Activated naive CD4-positive, alpha-beta T cell treated with anti-CD3 and anti-CD28 coated beads, Interleukin-2, amount 10 ng/mL, durations not matched to agents 7 days and 5 days (primary cell): ENCODE results near the gene OSGIN1.

Experiments
- CTCF ChIA-PET: fragments of 350-600 bp; sonication (Branson Sonifier 250); formaldehyde crosslinking; loops from one replicate; lab custom pipeline; 2021; ENCODE audit warnings: antibody characterized with exemption; lab: Charles Lee
- DNase-seq: peaks from one replicate; pipeline ENCODE4 v3.0.0-alpha.2; 2020
- H3K27ac Mint-ChIP-seq: one replicate; pipeline ENCODE4 v1.8.0; 2021; ENCODE audit warnings: mild to moderate bottlenecking, moderate library complexity, mixed read lengths
- H3K27me3 Mint-ChIP-seq: one replicate; pipeline ENCODE4 v1.8.0; 2021; ENCODE audit warnings: mild to moderate bottlenecking, mixed read lengths
- H3K36me3 Mint-ChIP-seq: one replicate; pipeline ENCODE4 v1.8.0; 2021; ENCODE audit warnings: mixed read lengths
- H3K4me1 Mint-ChIP-seq: one replicate; pipeline ENCODE4 v1.8.0; 2021; ENCODE audit warnings: mixed read lengths
- H3K4me3 Mint-ChIP-seq: one replicate; pipeline ENCODE4 v1.8.0; 2021; ENCODE audit warnings: mild to moderate bottlenecking, moderate library complexity, mixed read lengths
- H3K9me3 Mint-ChIP-seq: one replicate; pipeline ENCODE4 v1.8.0; 2021; ENCODE audit warnings: mixed read lengths

The OSGIN1 gene

GRCh38 chr16:83990492-83990891, 37.5 kb downstream of the OSGIN1 start:
- Mint-ChIP-seq H3K27me3 (peaks cover 40% of the 10 kb centered on the region), H3K4me1 (no peaks in the 10 kb centered on the region), H3K4me3 (no peak overlapping the region), H3K27ac (no peak overlapping the region), H3K36me3 (no peaks in the 10 kb centered on the region), H3K9me3 (no peaks in the 10 kb centered on the region)
- DNase-seq, result no peak
- CTCF ChIA-PET, result no interaction called here

- Mint-ChIP-seq H3K36me3 (no peaks in the 10 kb centered on the region), H3K9me3 (no peaks in the 10 kb centered on the region), H3K27me3 (peaks cover 58% of the 10 kb centered on the region), H3K4me3 (no peak overlapping the region), H3K27ac (no peak overlapping the region), H3K4me1 (no peaks in the 10 kb centered on the region)
- no peak for DNase-seq
- CTCF ChIA-PET, result no interaction called here
These were observed 39.6 kb downstream of the OSGIN1 start for GRCh38 chr16:83992624-83993023.

GRCh38 chr16:83994087-83994486, 41.0 kb downstream of the OSGIN1 start:
- Mint-ChIP-seq H3K27ac (no peak overlapping the region), H3K4me3 (no peak overlapping the region), H3K36me3 (no peaks in the 10 kb centered on the region), H3K27me3 (peaks cover 57% of the 10 kb centered on the region), H3K4me1 (no peaks in the 10 kb centered on the region), H3K9me3 (no peaks in the 10 kb centered on the region)
- DNase-seq, result no peak
- CTCF ChIA-PET, result interaction anchor here (1.5 kb wide), 1 partner anchor 69 kb away, joined by 3 read pairs; no protein-coding TSS in a partner anchor

GRCh38 chr16:83994703-83995102, 41.7 kb downstream of the OSGIN1 start:
- CTCF ChIA-PET, result interaction anchor here (1.2 to 1.5 kb wide), 2 partner anchors 38 to 68 kb away, joined by 3 to 4 read pairs; no protein-coding TSS in a partner anchor
- Mint-ChIP-seq H3K27me3 (peaks cover 51% of the 10 kb centered on the region), H3K9me3 (no peaks in the 10 kb centered on the region), H3K36me3 (no peaks in the 10 kb centered on the region), H3K4me1 (no peaks in the 10 kb centered on the region), H3K4me3 (no peak overlapping the region), H3K27ac (no peak overlapping the region)
- no peak for DNase-seq

GRCh38 chr16:83995754-83996153, 42.7 kb downstream of the OSGIN1 start:
- Mint-ChIP-seq H3K4me1 (no peaks in the 10 kb centered on the region), H3K9me3 (no peaks in the 10 kb centered on the region), H3K36me3 (no peaks in the 10 kb centered on the region), H3K27me3 (peaks cover 43% of the 10 kb centered on the region), H3K4me3 (no peak overlapping the region), H3K27ac (no peak overlapping the region)
- CTCF ChIA-PET, result interaction anchor here (1.2 kb wide), 1 partner anchor 39 kb away, joined by 4 read pairs; no protein-coding TSS in a partner anchor
- DNase-seq, result no peak

GRCh38 chr16:83996481-83997252, 43.6 kb downstream of the OSGIN1 start:
- Mint-ChIP-seq H3K9me3 (no peaks in the 10 kb centered on the region), H3K4me3 (no peak overlapping the region), H3K27me3 (peaks cover 43% of the 10 kb centered on the region), H3K36me3 (no peaks in the 10 kb centered on the region), H3K4me1 (no peaks in the 10 kb centered on the region), H3K27ac (no peak overlapping the region)
- CTCF ChIA-PET, result no interaction called here
- no peak for DNase-seq

GRCh38 chr16:83998091-83998490, 45.1 kb downstream of the OSGIN1 start:
- Mint-ChIP-seq H3K4me1 (no peaks in the 10 kb centered on the region), H3K9me3 (no peaks in the 10 kb centered on the region), H3K4me3 (no peak overlapping the region), H3K36me3 (no peaks in the 10 kb centered on the region), H3K27me3 (peaks cover 44% of the 10 kb centered on the region), H3K27ac (no peak overlapping the region)
- DNase-seq, result no peak
- CTCF ChIA-PET, result no interaction called here

- peaks cover 30% of the 10 kb centered on the region for H3K27me3 Mint-ChIP-seq
- H3K27ac Mint-ChIP-seq, result no peak overlapping the region
- H3K4me3 Mint-ChIP-seq, result no peak overlapping the region
- DNase-seq, result no peak
- H3K4me1 Mint-ChIP-seq, result no peaks in the 10 kb centered on the region
- no peaks in the 10 kb centered on the region for H3K9me3 Mint-ChIP-seq
- no peaks in the 10 kb centered on the region for H3K36me3 Mint-ChIP-seq
- CTCF ChIA-PET, result no interaction called here
These were observed 48.1 kb downstream of the OSGIN1 start for GRCh38 chr16:84000989-84001642.

GRCh38 chr16:84001726-84002125, 48.7 kb downstream of the OSGIN1 start:
- DNase-seq, result no peak
- Mint-ChIP-seq H3K36me3 (no peaks in the 10 kb centered on the region), H3K27me3 (peaks cover 27% of the 10 kb centered on the region), H3K4me3 (no peak overlapping the region), H3K9me3 (no peaks in the 10 kb centered on the region), H3K4me1 (no peaks in the 10 kb centered on the region), H3K27ac (no peak overlapping the region)
- CTCF ChIA-PET, result no interaction called here

GRCh38 chr16:84003038-84003437, 50.0 kb downstream of the OSGIN1 start:
- Mint-ChIP-seq H3K27me3 (peaks cover 20% of the 10 kb centered on the region), H3K4me3 (no peak overlapping the region), H3K4me1 (no peaks in the 10 kb centered on the region), H3K36me3 (no peaks in the 10 kb centered on the region), H3K27ac (no peak overlapping the region), H3K9me3 (no peaks in the 10 kb centered on the region)
- CTCF ChIA-PET, result interaction anchor here (1.3 kb wide), 1 partner anchor 11 kb away, joined by 3 read pairs; no protein-coding TSS in a partner anchor
- no peak for DNase-seq

GRCh38 chr16:84004442-84004841, 51.4 kb downstream of the OSGIN1 start:
- no peak for DNase-seq
- no peaks in the 10 kb centered on the region for H3K36me3 Mint-ChIP-seq
- H3K4me1 Mint-ChIP-seq, result no peaks in the 10 kb centered on the region
- H3K27me3 Mint-ChIP-seq, result peaks cover 20% of the 10 kb centered on the region
- no peaks in the 10 kb centered on the region for H3K9me3 Mint-ChIP-seq
- H3K27ac Mint-ChIP-seq, result no peak overlapping the region
- H3K4me3 Mint-ChIP-seq, result no peak overlapping the region
- CTCF ChIA-PET, result no interaction called here

GRCh38 chr16:84005391-84005790, 52.4 kb downstream of the OSGIN1 start:
- Mint-ChIP-seq H3K27ac (no peak overlapping the region), H3K9me3 (no peaks in the 10 kb centered on the region), H3K4me1 (no peaks in the 10 kb centered on the region), H3K27me3 (peaks cover 20% of the 10 kb centered on the region), H3K4me3 (no peak overlapping the region), H3K36me3 (no peaks in the 10 kb centered on the region)
- CTCF ChIA-PET, result interaction anchor here (0.6 kb wide), 2 partner anchors 217 to 685 kb away, joined by 3 to 4 read pairs; no protein-coding TSS in a partner anchor
- no peak for DNase-seq

- H3K9me3 Mint-ChIP-seq, result no peaks in the 10 kb centered on the region
- H3K27ac Mint-ChIP-seq, result no peak overlapping the region
- CTCF ChIA-PET, result no interaction called here
- H3K27me3 Mint-ChIP-seq, result peaks cover 17% of the 10 kb centered on the region
- no peaks in the 10 kb centered on the region for H3K4me1 Mint-ChIP-seq
- no peaks in the 10 kb centered on the region for H3K36me3 Mint-ChIP-seq
- DNase-seq, result no peak
- no peak overlapping the region for H3K4me3 Mint-ChIP-seq
These were observed 54.5 kb downstream of the OSGIN1 start for GRCh38 chr16:84007520-84007919.

- Mint-ChIP-seq H3K4me3 (no peak overlapping the region), H3K27me3 (peaks cover 17% of the 10 kb centered on the region), H3K36me3 (no peaks in the 10 kb centered on the region), H3K27ac (no peak overlapping the region), H3K4me1 (no peaks in the 10 kb centered on the region), H3K9me3 (no peaks in the 10 kb centered on the region)
- CTCF ChIA-PET, result no interaction called here
- no peak for DNase-seq
These were observed 54.9 kb downstream of the OSGIN1 start for GRCh38 chr16:84007965-84008364.

GRCh38 chr16:84009282-84009681, 56.2 kb downstream of the OSGIN1 start:
- Mint-ChIP-seq H3K36me3 (no peaks in the 10 kb centered on the region), H3K4me3 (no peak overlapping the region), H3K9me3 (no peaks in the 10 kb centered on the region), H3K4me1 (peaks cover 5% of the 10 kb centered on the region), H3K27ac (no peak overlapping the region), H3K27me3 (peaks cover 14% of the 10 kb centered on the region)
- CTCF ChIA-PET, result no interaction called here
- no peak for DNase-seq
